PC-9 (cell line): ENCODE results near the gene PLTP. TPM values are rescaled to one million over a fixed set of nuclear protein-coding genes. Genes with fewer than 3 reads are reported as not detected.
"Not testable (repeated sequence)": the region's sequence is repeated elsewhere in the genome, so short reads cannot be mapped to it uniquely, and the experiment has no call there.

ENCODE experiments used
- BruUV-seq: library from RNA; stranded (reverse); fragments of 400-500 nt; replicated peaks from 2 replicates; lab custom pipeline; 2021; lab: Mats Ljungman, UMichigan
- CTCF ChIA-PET: fragments of 300-600 bp; sonication (Branson Sonifier 250); formaldehyde crosslinking; loops from one replicate; lab custom pipeline; 2022; ENCODE audit warnings: antibody characterized with exemption; lab: Charles Lee
- POLR2A ChIA-PET: fragments of 300-600 bp; sonication (Branson Sonifier 250); formaldehyde crosslinking; loops from one replicate; lab custom pipeline; 2022; ENCODE audit warnings: antibody characterized with exemption; ENCODE audit not compliant: unreplicated experiment; lab: Charles Lee
- DNase-seq, 2 experiments: peaks; one replicate each; pipeline versions ENCODE4 v3.0.0 to v3.0.0-alpha.2; 2015 to 2022; ENCODE audit warnings: mixed read lengths in 1 of 2
- H2AFZ ChIP-seq: fragments of 200-600 bp; sonication (generic); 2 replicates; pipeline ENCODE4 v1.8.1; 2017; ENCODE audit warnings: antibody characterized with exemption
- H3F3A ChIP-seq: fragments of 200-600 bp; sonication (generic); 2 replicates; pipeline ENCODE4 v1.8.1; 2017; ENCODE audit warnings: antibody characterized with exemption, mild to moderate bottlenecking, low read depth; ENCODE audit not compliant: insufficient read depth
- H3K27ac ChIP-seq: fragments of 200-600 bp; sonication (generic); 2 replicates; pipeline ENCODE4 v1.6.1; 2016; ENCODE audit warnings: mixed run types
- H3K27me3 ChIP-seq: fragments of 200-600 bp; sonication (generic); 2 replicates; pipeline ENCODE4 v1.6.1; 2016; ENCODE audit warnings: low read depth, mixed run types; ENCODE audit not compliant: insufficient read depth
- H3K36me3 ChIP-seq: fragments of 200-600 bp; sonication (generic); 2 replicates; pipeline ENCODE4 v1.6.1; 2016; ENCODE audit warnings: low read depth, mixed run types
- H3K4me1 ChIP-seq: fragments of 200-600 bp; sonication (generic); replicated peaks from 2 replicates; pipeline ENCODE4 v1.6.1; 2016; ENCODE audit warnings: mixed run types; ENCODE audit not compliant: insufficient read depth
- H3K4me2 ChIP-seq: fragments of 200-600 bp; sonication (generic); 2 replicates; pipeline ENCODE4 v1.6.1; 2017; ENCODE audit warnings: mixed run types
- H3K4me3 ChIP-seq: fragments of 200-600 bp; sonication (generic); 2 replicates; pipeline ENCODE4 v1.6.1; 2016; ENCODE audit warnings: mixed run types
- H3K79me2 ChIP-seq: fragments of 200-600 bp; sonication (generic); 2 replicates; pipeline ENCODE4 v1.6.1; 2017; ENCODE audit warnings: low read depth, mixed run types
- H3K9me2 ChIP-seq: fragments of 200-600 bp; sonication (generic); 2 replicates; pipeline ENCODE4 v1.8.1; 2017; ENCODE audit warnings: mild to moderate bottlenecking; ENCODE audit not compliant: insufficient read depth
- H3K9me3 ChIP-seq: fragments of 200-600 bp; sonication (generic); 2 replicates; pipeline ENCODE4 v1.8.1; 2016; ENCODE audit warnings: low read depth; ENCODE audit not compliant: insufficient read depth
- H4K20me1 ChIP-seq: fragments of 200-600 bp; sonication (generic); 2 replicates; pipeline ENCODE4 v1.8.1; 2017; ENCODE audit not compliant: insufficient read depth
- CTCF ChIP-seq: fragments of 200-600 bp; sonication (generic); conservative IDR thresholded peaks from 2 replicates; pipeline ENCODE4 v1.6.1; 2017; ENCODE audit warnings: mixed run types, antibody characterized with exemption, mild to moderate bottlenecking, moderate library complexity
- EZH2 ChIP-seq: fragments of 200-600 bp; sonication (generic); IDR thresholded peaks from 2 replicates; pipeline ENCODE4 v1.8.0; 2017; ENCODE audit warnings: antibody characterized with exemption, low read depth
- intact Hi-C: fragments of 100-400 bp; cut with micrococcal nuclease; formaldehyde crosslinking; loops from one replicate; pipeline ENCODE4 v1.10.0; 2022; ENCODE audit not compliant: unreplicated experiment
- total RNA-seq: library from RNA; stranded (reverse); gene quantifications from 2 replicates; pipeline ENCODE4 v1.2.3, GENCODE V29; 2021

PLTP gene
- total RNA-seq, 1 experiment from 2014 or later = 127 TPM

DNA sequence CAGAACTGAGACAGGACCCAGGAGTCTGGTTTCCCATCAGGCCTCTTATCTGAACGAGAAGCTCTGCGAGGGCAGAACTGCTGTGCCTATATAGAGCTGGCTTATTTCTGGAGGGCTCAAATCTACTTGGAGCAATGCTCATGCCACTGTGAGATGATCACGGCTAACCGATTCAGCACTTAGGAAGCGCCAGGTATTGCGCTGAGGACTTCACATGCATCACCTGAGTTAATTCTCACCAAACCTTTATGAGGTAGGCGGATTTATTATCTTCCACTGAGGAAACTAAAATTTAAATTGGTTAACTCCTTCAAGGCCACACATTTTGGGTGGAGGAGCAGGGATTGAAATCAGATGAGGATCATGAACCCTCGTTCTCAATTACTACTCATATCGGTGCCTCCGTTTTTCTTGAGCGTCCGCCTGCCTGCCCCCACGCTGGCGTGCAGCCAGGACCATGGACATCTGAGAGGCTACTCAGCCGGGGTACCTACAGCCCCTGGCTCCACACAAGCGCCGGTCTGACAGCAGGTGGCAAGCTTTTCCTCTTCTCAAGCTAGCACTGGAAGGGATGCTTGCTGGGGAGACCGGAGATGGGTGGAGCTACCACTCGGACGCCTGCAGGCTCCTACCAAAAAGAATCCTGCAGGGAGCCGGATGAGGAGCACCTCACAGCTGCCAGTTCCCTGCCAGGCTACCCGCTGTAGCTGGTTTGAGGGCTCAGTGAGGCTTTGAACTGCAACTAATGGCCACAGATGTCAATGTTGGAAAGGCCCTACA lies 21.5 kb upstream of the PLTP start:
- BruUV-seq = TSS peak; percentile 46
- ChIA-PET POLR2A (interaction anchor here (0.6 to 1.3 kb wide), 6 partner anchors 11 to 518 kb away, joined by 3 to 17 read pairs (median 4); no protein-coding TSS in a partner anchor), CTCF (interaction anchor here (1.1 kb wide), 1 partner anchor 36 kb away, joined by 3 read pairs; no protein-coding TSS in a partner anchor)
- H3F3A ChIP-seq = peaks cover 20% of the 10 kb centered on the region
- no peaks in the 10 kb centered on the region for H3K9me2 ChIP-seq
- H2AFZ ChIP-seq = no peak overlapping the region; the same call in 1 of the 2 replicates
- peaks cover 5% of the 10 kb centered on the region; the same call in 1 of the 2 replicates for H3K36me3 ChIP-seq
- H4K20me1 ChIP-seq = peaks cover 27% of the 10 kb centered on the region
- H3K79me2 ChIP-seq = peaks cover 39% of the 10 kb centered on the region
- intact Hi-C loops = loop anchor here (1.0 to 2.0 kb wide), 3 partner anchors 23 to 39 kb away; partner anchors contain the start of gene ZNF335
- H3K4me3 ChIP-seq = peak overlapping the region; percentile 73
- peak; percentile 75 to 76 for DNase-seq
- H3K27me3 ChIP-seq = no peaks in the 10 kb centered on the region
- peak overlapping the region; percentile 93; the same call in 1 of the 2 replicates for H3K27ac ChIP-seq
- H3K4me1 ChIP-seq = peaks cover 11% of the 10 kb centered on the region
- TF ChIP-seq EZH2 (no peak), CTCF (peak; percentile 56; the same call in 1 of the 2 replicates)
- peak overlapping the region; percentile 92 for H3K4me2 ChIP-seq
- H3K9me3 ChIP-seq = no peaks in the 10 kb centered on the region

DNA sequence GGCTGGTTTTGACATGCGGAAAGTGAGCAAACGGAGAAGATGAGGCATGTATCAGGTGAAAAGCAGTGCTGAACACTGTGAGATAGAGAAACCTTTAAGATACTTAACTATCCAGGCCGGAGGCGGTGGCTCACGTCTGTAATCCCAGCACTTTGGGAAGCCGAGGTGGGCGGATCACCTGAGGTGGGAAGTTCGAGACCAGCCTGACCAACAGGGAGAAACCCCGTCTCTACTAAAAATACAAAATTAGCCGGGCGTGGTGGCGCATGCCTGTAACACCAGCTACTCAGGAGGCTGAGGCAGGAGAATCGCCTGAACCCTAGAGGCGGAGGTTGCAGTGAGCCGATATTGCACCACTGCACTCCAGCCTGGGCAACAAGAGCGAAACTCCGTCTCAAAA lies 19.7 kb upstream of the PLTP start:
- H3K27me3 ChIP-seq, H3K36me3 ChIP-seq, H3K9me2 ChIP-seq, H3K27ac ChIP-seq, H2AFZ ChIP-seq, intact Hi-C loops, CTCF ChIA-PET, H3K4me2 ChIP-seq, H3K4me3 ChIP-seq, H3K9me3 ChIP-seq, DNase-seq, BruUV-seq: not testable (repeated sequence)
- Histone ChIP-seq H3K79me2 (peaks cover 35% of the 10 kb centered on the region), H3K4me1 (peaks cover 11% of the 10 kb centered on the region), H3F3A (peaks cover 31% of the 10 kb centered on the region), H4K20me1 (peaks cover 27% of the 10 kb centered on the region)
- POLR2A ChIA-PET = interaction anchor here (0.6 kb wide), 1 partner anchor 55 kb away, joined by 8 read pairs; no protein-coding TSS in a partner anchor

DNA sequence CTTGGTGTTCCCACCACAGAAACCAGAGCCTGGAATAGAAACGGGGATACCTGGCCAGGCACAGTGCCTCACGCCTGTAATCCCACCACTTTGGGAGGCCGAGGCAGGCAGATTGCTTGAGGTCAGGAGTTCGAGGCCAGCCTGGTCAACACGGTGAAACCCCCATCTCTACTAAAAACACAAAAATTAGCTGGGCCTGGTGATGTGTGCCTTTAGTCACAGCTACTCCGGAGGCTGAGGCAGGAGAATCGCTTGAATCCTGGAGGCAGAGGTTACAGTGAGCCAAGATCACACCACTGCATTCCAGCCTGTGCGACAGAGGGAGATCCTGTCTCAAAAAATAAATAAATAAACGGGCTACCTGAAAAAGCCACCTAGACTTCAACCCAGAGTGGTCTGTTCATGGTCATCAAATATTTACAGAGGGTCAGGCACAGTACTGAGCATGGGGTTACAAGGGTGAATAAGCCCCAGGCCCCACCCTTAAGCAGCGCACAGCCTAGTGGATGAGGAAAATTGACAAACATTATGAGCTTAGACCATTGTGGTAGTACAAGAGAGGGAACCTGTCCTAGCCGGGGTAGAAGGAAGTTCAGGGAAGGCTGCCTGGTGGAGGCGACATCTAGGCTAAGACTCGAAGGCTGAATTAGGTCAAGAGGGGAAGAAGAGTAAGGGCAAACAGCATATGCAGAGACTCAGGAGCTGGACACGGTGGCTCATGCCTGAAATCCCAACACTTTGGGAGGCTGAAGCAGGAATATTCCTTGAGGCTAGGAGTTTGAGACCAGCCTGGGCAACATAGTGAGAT lies 15.3 kb upstream of the PLTP start:
- Histone ChIP-seq H3K27ac (no peak overlapping the region), H3K9me2 (no peaks in the 10 kb centered on the region), H4K20me1 (peaks cover 16% of the 10 kb centered on the region; the same call in 1 of the 2 replicates), H3K4me1 (no peaks in the 10 kb centered on the region), H3K9me3 (no peaks in the 10 kb centered on the region), H2AFZ (no peak overlapping the region), H3K4me2 (no peak overlapping the region), H3K4me3 (no peak overlapping the region), H3K36me3 (no peaks in the 10 kb centered on the region), H3F3A (peaks cover 22% of the 10 kb centered on the region), H3K79me2 (peaks cover 3% of the 10 kb centered on the region; the same call in 1 of the 2 replicates), H3K27me3 (no peaks in the 10 kb centered on the region)
- TF ChIP-seq CTCF (no peak), EZH2 (no peak)
- no peak for DNase-seq
- CTCF ChIA-PET = interaction anchor here (0.7 kb wide), 1 partner anchor 138 kb away, joined by 3 read pairs; no protein-coding TSS in a partner anchor
- POLR2A ChIA-PET = interaction anchor here (0.5 kb wide), 1 partner anchor 12 kb away, joined by 3 read pairs; no protein-coding TSS in a partner anchor
- intact Hi-C loops = no loop called here
- no TSS peak for BruUV-seq
